ENCODE data around the gene TRIM54.

Gene TRIM54

DNA sequence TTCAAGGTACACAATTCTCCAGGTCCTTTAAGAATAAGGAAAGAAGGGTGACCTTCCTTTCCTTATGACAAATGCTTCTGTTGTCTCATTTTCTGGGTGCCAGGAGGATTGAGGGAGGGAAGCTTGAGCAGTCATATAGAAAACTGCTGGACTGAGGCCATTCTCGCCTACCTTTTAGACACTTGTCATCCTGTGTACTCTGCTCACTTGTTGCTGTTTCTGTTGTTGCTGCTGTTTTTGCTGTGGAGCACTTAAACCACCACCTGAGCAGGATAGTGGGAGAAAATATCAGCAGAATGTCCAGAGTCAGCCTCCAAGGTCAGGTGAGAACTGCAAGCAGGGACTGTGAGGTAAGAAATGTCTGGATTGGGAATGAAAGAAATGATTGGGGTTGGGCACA lies 4.2 kb upstream of the TRIM54 start:
- no peak for FAIRE-seq
- TF ChIP-seq POLR2A (IDR thresholded peaks at IDR 0.05; ENCODE audit: low read depth, low read length), result no peak
- TF ChIP-seq TAF1 (IDR thresholded peaks at IDR 0.05; ENCODE audit: low read depth, low read length), result no peak
- no peak for TF ChIP-seq PAX5 (IDR thresholded peaks at IDR 0.05; ENCODE audit: insufficient read depth, low read length, severe bottlenecking)
- TF ChIP-seq SPI1 (IDR thresholded peaks at IDR 0.05; ENCODE audit: low read depth, low read length), result no peak
- TF ChIP-seq POU2F2 (IDR thresholded peaks at IDR 0.05; ENCODE audit: low read depth, low read length), result no peak
- no peak for TF ChIP-seq POLR2AphosphoS5 (IDR thresholded peaks at IDR 0.05; ENCODE audit: low read depth, low read length)
- DNase-seq (ENCODE audit: insufficient read length, low spot score), result no peak

DNA sequence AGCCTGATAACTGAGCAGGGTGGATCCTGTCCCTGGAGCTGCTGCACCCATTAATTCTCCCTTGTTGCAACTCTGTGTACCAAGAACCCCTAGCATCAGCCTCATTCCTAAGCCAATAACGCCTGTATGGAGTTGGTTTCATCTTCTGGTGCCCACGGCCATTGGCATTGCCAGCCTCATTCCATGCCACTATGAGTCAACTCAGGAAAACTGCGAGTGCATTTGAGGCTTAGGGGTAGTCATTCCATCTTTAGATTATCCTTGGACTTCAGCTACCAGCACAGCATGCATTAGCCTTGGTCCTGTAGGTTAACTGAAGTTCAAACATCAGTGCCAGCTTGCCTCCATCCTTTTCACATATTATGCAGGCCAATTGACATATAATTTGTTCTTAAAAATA lies 1.4 kb upstream of the TRIM54 start:
- FAIRE-seq, result no peak
- DNase-seq (ENCODE audit: insufficient read length, low spot score), result no peak

DNA sequence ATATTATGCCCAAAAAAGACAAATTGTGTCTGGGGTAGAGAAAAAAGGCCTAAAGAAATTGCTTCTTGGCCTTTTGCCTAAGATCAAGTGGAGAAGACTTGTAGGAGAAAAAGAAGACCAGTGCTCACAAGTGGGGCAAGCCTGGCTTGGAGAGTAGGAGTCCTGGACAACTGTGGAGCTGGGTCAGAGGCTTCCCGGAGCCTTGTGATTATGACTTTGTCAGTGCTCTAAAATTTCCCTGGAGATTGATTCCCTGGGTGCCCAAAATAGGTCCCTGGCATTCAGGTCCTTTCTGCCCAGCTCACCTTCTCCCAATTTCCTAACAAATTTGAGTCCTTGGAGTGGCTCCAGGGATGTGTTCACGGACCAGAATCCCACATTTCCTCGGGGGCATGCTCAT lies 787 bp upstream of the TRIM54 start:
- TF ChIP-seq POLR2AphosphoS5 (IDR thresholded peaks at IDR 0.05; ENCODE audit: low read depth, low read length), result no peak
- TF ChIP-seq POU2F2 (IDR thresholded peaks at IDR 0.05; ENCODE audit: low read depth, low read length), result no peak
- TF ChIP-seq TAF1 (IDR thresholded peaks at IDR 0.05; ENCODE audit: low read depth, low read length), result no peak
- TF ChIP-seq SPI1 (IDR thresholded peaks at IDR 0.05; ENCODE audit: low read depth, low read length), result no peak
- no peak for TF ChIP-seq PAX5 (IDR thresholded peaks at IDR 0.05; ENCODE audit: insufficient read depth, low read length, severe bottlenecking)
- TF ChIP-seq POLR2A (IDR thresholded peaks at IDR 0.05; ENCODE audit: low read depth, low read length), result no peak
- DNase-seq (ENCODE audit: insufficient read length, low spot score) (no peak), FAIRE-seq (no peak)

More for the DNA sequence above, 1.4 kb upstream of the TRIM54 start:
- TF ChIP-seq SPI1 (IDR thresholded peaks at IDR 0.05; ENCODE audit: low read depth, low read length) (no peak), TAF1 (IDR thresholded peaks at IDR 0.05; ENCODE audit: low read depth, low read length) (no peak), PAX5 (IDR thresholded peaks at IDR 0.05; ENCODE audit: insufficient read depth, low read length, severe bottlenecking) (no peak), POLR2AphosphoS5 (IDR thresholded peaks at IDR 0.05; ENCODE audit: low read depth, low read length) (no peak), POU2F2 (IDR thresholded peaks at IDR 0.05; ENCODE audit: low read depth, low read length) (no peak), POLR2A (IDR thresholded peaks at IDR 0.05; ENCODE audit: low read depth, low read length) (no peak)

DNA sequence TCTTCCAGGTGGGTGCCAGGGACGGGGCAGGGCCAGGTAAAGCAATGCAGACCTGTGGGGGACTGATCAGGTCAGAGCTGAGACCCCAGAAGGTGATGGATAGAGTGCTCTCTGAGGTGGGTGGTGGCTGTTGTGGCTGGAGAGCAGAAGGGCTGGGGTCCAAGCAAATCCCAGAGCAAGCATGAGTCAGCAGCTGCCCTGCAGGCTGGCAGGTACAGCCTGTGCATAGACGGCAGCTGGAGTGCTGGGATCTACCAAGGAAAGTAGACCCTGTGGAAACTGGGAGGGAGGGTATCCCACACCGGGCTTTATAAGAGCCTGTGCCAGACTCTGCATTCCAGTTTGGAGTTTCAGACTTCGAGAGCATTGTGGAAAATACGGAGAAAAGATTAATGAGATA lies 663 bp downstream of the TRIM54 start:
- no peak for DNase-seq (ENCODE audit: insufficient read length, low spot score)
- FAIRE-seq, result no peak

DNA sequence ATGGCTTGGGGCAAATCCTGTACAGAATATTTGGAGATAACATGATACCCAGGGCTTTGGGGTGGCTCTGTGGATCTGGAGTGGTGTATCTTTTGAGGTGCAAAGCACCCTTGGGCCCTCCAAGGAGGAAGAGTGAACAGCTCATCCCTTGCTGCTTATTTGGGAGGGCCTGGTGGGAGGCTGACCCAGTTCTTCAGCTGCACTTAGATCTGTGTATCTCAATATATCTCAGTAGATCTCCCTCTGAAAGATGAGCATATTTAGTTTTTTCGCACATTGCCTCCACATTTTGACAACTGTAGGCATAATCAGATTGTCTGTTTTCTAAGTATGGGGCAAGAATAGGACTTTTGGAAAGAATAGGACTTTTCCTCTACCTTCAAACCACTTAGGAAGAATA lies 2.8 kb downstream of the TRIM54 start:
- FAIRE-seq (no peak), DNase-seq (ENCODE audit: insufficient read length, low spot score) (no peak)
- TF ChIP-seq PAX5 (IDR thresholded peaks at IDR 0.05; ENCODE audit: insufficient read depth, low read length, severe bottlenecking), result no peak
- no peak for TF ChIP-seq POLR2AphosphoS5 (IDR thresholded peaks at IDR 0.05; ENCODE audit: low read depth, low read length)
- no peak for TF ChIP-seq POU2F2 (IDR thresholded peaks at IDR 0.05; ENCODE audit: low read depth, low read length)
- no peak for TF ChIP-seq TAF1 (IDR thresholded peaks at IDR 0.05; ENCODE audit: low read depth, low read length)
- TF ChIP-seq SPI1 (IDR thresholded peaks at IDR 0.05; ENCODE audit: low read depth, low read length), result no peak
- no peak for TF ChIP-seq POLR2A (IDR thresholded peaks at IDR 0.05; ENCODE audit: low read depth, low read length)

More for the DNA sequence above, 663 bp downstream of the TRIM54 start:
- TF ChIP-seq POU2F2 (IDR thresholded peaks at IDR 0.05; ENCODE audit: low read depth, low read length), result no peak
- no peak for TF ChIP-seq PAX5 (IDR thresholded peaks at IDR 0.05; ENCODE audit: insufficient read depth, low read length, severe bottlenecking)
- TF ChIP-seq SPI1 (IDR thresholded peaks at IDR 0.05; ENCODE audit: low read depth, low read length), result no peak
- no peak for TF ChIP-seq POLR2A (IDR thresholded peaks at IDR 0.05; ENCODE audit: low read depth, low read length)
- no peak for TF ChIP-seq TAF1 (IDR thresholded peaks at IDR 0.05; ENCODE audit: low read depth, low read length)
- no peak for TF ChIP-seq POLR2AphosphoS5 (IDR thresholded peaks at IDR 0.05; ENCODE audit: low read depth, low read length)

DNA sequence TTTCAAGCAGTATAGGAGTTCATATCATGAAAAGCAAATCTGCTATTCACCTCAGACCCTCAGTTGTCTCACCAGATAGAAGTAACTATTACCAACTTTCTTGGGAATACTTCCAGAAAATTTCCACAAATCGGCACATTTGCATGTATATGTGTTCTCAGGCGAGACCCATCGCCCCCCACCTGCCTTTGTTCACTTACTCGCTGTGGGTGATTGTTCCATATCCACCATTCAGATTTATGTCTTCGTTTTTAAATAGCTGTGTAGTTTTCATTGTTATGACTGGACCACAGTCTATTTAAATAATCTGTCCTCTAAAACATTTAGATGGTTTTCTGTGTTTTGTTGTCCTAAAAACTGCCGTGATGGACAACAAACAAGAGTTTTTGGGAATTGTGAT lies 3.3 kb downstream of the TRIM54 start:
- no peak for TF ChIP-seq POLR2A (IDR thresholded peaks at IDR 0.05; ENCODE audit: low read depth, low read length)
- TF ChIP-seq PAX5 (IDR thresholded peaks at IDR 0.05; ENCODE audit: insufficient read depth, low read length, severe bottlenecking), result no peak
- DNase-seq (ENCODE audit: insufficient read length, low spot score) (no peak), FAIRE-seq (no peak)

DNA sequence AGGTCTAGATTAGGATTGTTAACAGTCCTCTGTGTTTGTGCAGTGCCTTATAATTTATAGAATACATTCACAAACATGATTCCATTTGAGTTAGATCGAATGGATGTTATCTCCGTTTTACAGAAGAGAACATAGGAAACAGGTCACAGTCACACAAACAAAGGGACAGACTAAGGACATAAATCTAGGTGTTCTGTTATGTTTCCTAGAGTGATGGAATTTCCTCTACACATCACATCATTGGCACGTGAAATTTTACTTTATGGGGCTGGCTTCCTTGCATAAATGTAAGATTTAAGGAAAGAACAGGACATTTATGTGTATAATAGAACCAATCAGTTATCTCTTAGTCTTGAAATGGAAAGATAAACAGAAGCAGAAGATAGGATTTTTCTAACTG lies 6.4 kb downstream of the TRIM54 start:
- DNase-seq (ENCODE audit: insufficient read length, low spot score) (no peak), FAIRE-seq (no peak)
- no peak for TF ChIP-seq SPI1 (IDR thresholded peaks at IDR 0.05; ENCODE audit: low read depth, low read length)
- no peak for TF ChIP-seq TAF1 (IDR thresholded peaks at IDR 0.05; ENCODE audit: low read depth, low read length)
- no peak for TF ChIP-seq POU2F2 (IDR thresholded peaks at IDR 0.05; ENCODE audit: low read depth, low read length)
- no peak for TF ChIP-seq PAX5 (IDR thresholded peaks at IDR 0.05; ENCODE audit: insufficient read depth, low read length, severe bottlenecking)
- TF ChIP-seq POLR2AphosphoS5 (IDR thresholded peaks at IDR 0.05; ENCODE audit: low read depth, low read length), result no peak
- TF ChIP-seq POLR2A (IDR thresholded peaks at IDR 0.05; ENCODE audit: low read depth, low read length), result no peak

DNA sequence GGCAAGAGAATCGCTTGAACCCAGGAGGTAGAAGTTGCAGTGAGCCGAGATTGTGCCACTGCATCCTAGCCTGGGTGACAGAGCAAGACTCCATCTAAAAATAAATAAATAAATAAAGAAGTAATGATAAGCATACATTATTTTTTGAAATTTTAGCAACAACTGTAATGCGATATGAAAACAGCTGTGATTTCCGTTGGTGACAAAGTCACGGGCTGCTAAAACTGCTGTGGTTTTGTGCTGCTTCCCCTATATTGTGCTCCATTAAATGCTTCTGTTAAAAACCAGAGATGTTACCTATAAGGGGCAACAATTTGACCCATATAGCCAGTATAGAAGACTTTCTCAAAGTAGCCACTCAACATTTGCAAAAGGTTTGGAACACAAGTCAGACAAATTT lies 8.3 kb downstream of the TRIM54 start:
- no peak for FAIRE-seq
- no peak for DNase-seq (ENCODE audit: insufficient read length, low spot score)
- no peak for TF ChIP-seq POLR2AphosphoS5 (IDR thresholded peaks at IDR 0.05; ENCODE audit: low read depth, low read length)
- TF ChIP-seq POLR2A (IDR thresholded peaks at IDR 0.05; ENCODE audit: low read depth, low read length), result no peak
- no peak for TF ChIP-seq TAF1 (IDR thresholded peaks at IDR 0.05; ENCODE audit: low read depth, low read length)
- no peak for TF ChIP-seq PAX5 (IDR thresholded peaks at IDR 0.05; ENCODE audit: insufficient read depth, low read length, severe bottlenecking)
- no peak for TF ChIP-seq POU2F2 (IDR thresholded peaks at IDR 0.05; ENCODE audit: low read depth, low read length)
- TF ChIP-seq SPI1 (IDR thresholded peaks at IDR 0.05; ENCODE audit: low read depth, low read length), result no peak

DNA sequence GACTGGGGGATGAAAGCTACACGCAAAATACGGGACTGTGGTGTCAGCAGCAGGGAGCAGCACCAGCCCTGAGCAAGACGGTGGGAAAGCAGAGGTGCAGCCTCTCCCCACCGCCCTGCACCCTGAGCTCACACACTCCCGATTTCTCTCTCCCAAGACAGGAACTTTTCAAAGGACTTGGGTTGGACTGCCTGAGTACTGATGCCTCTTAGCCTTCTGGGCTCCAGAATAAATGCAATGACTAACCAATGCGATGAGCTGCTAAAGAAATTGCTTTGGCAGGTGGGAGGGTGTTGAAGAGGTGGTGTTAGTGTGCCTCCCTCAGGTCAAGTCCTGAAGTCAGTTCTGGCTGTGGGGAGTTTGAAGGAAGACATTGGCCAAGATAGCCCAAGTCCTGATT lies 9.6 kb downstream of the TRIM54 start:
- FAIRE-seq (no peak), DNase-seq (ENCODE audit: insufficient read length, low spot score) (no peak)
- no peak for TF ChIP-seq POLR2A (IDR thresholded peaks at IDR 0.05; ENCODE audit: low read depth, low read length)
- TF ChIP-seq SPI1 (IDR thresholded peaks at IDR 0.05; ENCODE audit: low read depth, low read length), result no peak
- TF ChIP-seq TAF1 (IDR thresholded peaks at IDR 0.05; ENCODE audit: low read depth, low read length), result no peak
- TF ChIP-seq POU2F2 (IDR thresholded peaks at IDR 0.05; ENCODE audit: low read depth, low read length), result no peak
- TF ChIP-seq POLR2AphosphoS5 (IDR thresholded peaks at IDR 0.05; ENCODE audit: low read depth, low read length), result no peak
- no peak for TF ChIP-seq PAX5 (IDR thresholded peaks at IDR 0.05; ENCODE audit: insufficient read depth, low read length, severe bottlenecking)

DNA sequence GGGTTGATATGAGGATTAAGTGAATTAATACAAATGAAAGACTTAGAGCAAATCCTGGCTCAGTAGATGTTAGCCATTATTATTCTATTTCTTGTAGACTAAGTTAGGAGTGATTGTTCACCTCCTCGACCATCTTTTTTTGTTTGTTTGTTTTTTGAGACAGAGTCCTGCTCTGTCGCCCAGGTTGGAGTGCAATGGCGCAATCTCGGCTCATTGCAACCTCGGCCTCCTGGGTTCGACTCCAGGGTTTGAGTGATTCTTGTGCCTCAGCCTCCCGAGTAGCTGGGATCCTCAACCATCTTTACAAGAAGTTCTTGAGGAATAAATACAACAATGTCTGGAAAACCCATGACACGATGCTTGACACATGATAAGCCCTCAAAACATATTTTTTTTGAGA lies 12.7 kb downstream of the TRIM54 start:
- DNase-seq (ENCODE audit: insufficient read length, low spot score), result no peak

More for the DNA sequence above, 12.7 kb downstream of the TRIM54 start:
- no peak for TF ChIP-seq POLR2AphosphoS5 (IDR thresholded peaks at IDR 0.05; ENCODE audit: low read depth, low read length)
- no peak for TF ChIP-seq POLR2A (IDR thresholded peaks at IDR 0.05; ENCODE audit: low read depth, low read length)
- no peak for TF ChIP-seq TAF1 (IDR thresholded peaks at IDR 0.05; ENCODE audit: low read depth, low read length)
- no peak for TF ChIP-seq POU2F2 (IDR thresholded peaks at IDR 0.05; ENCODE audit: low read depth, low read length)
- TF ChIP-seq PAX5 (IDR thresholded peaks at IDR 0.05; ENCODE audit: insufficient read depth, low read length, severe bottlenecking), result no peak
- no peak for FAIRE-seq

Measured in GM12891 (cell line).